DOHH2 (cell line): ENCODE measurements around the gene B4GAT1.

Experiments
- EZH2phosphoT487 ChIP-seq: fragments of 200-600 bp; sonication (generic); IDR thresholded peaks from 2 replicates; pipeline ENCODE4 v1.6.1; 2017; ENCODE audit warnings: borderline replicate concordance, mild to moderate bottlenecking, antibody characterized with exemption, low read length, moderate library complexity, mixed read lengths
- TF ChIP-seq, protein P1 (sequence below): fragments of 200-600 bp; sonication (generic); IDR thresholded peaks from one replicate; pipeline ENCODE4 v1.5.1; 2014; ENCODE audit warnings: antibody characterized with exemption, mild to moderate bottlenecking, low read depth, low read length; ENCODE audit not compliant: poor library complexity, severe bottlenecking

DNA sequence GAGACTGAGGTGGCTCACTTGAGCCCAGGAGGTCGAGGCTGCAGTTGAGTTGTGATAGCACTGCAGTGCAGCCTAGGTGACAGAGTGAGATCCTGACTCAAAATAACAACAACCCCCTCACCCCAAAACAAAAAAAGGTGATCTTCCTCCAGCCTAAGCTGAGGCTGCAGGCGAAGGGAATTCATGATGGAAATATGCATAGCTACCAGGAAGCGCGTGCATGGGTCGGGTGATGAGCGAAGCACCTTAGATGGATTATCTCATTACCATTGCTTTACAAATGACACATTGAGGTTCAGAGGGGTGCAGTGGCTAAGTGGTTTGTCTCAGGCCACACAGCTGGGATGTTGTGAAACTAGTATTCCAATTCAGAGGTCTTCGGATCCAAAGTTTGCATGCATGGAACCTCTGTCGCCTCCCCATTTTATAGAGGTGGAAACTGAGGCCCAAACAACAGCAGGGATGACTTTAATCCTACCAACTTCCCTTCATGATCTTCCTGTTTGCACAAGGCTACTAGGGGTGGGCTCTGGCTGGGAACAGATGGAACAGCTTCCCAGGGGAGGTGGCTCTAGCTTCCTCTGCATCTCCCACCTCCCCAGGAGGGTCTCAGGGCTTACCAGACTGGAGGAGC, 19.5 kb upstream of the B4GAT1 start:
- TF ChIP-seq, protein P1, sequence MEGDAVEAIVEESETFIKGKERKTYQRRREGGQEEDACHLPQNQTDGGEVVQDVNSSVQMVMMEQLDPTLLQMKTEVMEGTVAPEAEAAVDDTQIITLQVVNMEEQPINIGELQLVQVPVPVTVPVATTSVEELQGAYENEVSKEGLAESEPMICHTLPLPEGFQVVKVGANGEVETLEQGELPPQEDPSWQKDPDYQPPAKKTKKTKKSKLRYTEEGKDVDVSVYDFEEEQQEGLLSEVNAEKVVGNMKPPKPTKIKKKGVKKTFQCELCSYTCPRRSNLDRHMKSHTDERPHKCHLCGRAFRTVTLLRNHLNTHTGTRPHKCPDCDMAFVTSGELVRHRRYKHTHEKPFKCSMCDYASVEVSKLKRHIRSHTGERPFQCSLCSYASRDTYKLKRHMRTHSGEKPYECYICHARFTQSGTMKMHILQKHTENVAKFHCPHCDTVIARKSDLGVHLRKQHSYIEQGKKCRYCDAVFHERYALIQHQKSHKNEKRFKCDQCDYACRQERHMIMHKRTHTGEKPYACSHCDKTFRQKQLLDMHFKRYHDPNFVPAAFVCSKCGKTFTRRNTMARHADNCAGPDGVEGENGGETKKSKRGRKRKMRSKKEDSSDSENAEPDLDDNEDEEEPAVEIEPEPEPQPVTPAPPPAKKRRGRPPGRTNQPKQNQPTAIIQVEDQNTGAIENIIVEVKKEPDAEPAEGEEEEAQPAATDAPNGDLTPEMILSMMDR: no peak
- no peak for TF ChIP-seq EZH2phosphoT487
